ENCODE measurements around the gene VSTM2B.
"Not testable (repeated sequence)": the region's sequence is repeated elsewhere in the genome, so short reads cannot be mapped to it uniquely, and the experiment has no call there.

VSTM2B gene

DNA sequence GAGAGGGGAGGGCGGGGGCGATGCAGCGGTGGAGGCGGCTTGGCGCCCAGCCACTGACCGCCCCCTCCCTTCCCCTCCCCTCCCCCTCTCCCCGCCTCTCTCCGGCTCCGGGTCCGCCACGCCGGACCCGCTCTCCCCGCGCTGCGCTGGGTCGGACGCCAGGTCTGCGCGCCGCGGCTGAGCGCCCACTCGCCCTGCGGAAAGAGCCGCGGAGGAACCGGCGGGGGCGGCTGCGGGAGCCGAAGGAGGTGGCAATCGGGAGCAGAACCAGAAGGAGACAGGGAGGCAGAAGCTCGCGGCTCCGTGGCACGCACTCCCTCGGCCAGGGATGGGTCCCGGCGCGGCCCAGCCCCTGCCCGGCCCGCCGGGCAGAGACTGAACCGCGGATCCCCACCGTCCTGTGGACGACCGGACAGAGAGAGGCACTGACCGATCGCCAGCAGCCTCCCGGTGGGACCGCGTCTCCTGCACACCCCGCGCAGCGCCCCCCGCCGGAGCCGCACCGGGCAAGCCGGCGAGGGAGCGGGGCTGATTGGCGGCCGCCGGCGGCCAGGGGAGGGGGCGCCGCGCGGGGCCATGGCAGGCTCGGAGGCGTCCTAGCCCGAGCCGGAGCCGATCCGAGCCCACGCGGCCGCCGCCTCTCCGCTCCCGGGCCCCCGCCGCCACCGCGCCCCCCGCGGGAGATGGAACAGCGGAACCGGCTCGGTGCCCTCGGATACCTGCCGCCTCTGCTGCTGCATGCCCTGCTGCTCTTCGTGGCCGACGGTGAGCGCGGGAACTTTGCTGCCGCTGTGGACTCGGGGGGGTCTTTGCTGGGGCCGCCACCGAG lies at the start of gene VSTM2B:
Gene VSTM2B, plus strand, starts transcription at position 94 of the 829 bp plus-strand sequence. Its CDS starts 590 bp downstream, at position 684.
- no peak for DNase-seq

GRCh38 chr19:29476528-29476927 lies 49.3 kb upstream of the VSTM2B start:
- DNase-seq, result no peak

GRCh38 chr19:29477831-29478577 lies 47.8 kb upstream of the VSTM2B start:
- no peak for DNase-seq

- no peak for DNase-seq
These were observed 46.9 kb upstream of the VSTM2B start for GRCh38 chr19:29478578-29479565.

- no peak for DNase-seq
These were observed 45.9 kb upstream of the VSTM2B start for GRCh38 chr19:29479941-29480340.

DNA sequence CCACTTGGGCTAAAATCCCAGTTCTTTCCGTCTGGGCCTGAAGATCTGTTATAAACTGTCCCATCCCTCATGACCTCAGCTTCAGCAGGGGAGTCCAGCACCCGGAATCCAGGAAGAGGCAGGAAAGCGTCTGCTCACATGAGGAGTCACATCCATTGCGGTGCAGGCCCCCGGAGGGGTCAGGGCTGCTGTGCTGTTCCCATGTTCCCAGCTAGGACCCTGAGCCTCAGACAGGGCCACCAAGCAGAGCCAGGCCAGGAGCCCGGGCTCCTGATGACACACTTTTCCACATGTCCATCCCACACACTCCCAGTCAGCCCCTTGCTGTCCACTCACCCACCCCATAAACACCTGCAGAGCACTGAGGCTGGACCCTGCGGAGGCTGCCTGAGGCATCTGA lies 45.3 kb upstream of the VSTM2B start:
- no peak for DNase-seq

GRCh38 chr19:29482855-29483640 lies 42.7 kb upstream of the VSTM2B start:
- no peak for DNase-seq

GRCh38 chr19:29483641-29483920 lies 42.2 kb upstream of the VSTM2B start:
- DNase-seq, result no peak

GRCh38 chr19:29483944-29484581 lies 41.7 kb upstream of the VSTM2B start:
- no peak for DNase-seq

- DNase-seq, result no peak
These were observed 40.9 kb upstream of the VSTM2B start for GRCh38 chr19:29484876-29485275.

DNA sequence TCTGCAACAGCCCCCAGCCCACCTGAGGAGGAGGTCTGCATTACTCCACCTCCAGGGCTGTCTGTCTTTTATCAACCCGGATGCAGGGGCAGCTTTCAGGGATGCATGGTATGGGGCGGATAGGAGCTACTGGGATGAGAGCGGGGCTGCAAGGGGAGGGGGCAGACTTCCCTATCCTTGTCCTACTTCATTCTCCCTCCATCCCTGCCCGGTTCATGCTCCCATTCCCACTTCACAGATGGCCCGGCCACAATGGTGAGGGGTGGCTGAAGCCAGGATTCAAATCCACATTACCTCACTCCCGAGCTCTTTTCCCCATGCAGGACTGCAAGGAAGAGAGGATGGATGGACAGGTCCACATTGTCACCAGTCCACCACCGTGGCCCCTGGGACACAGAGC lies 40.5 kb upstream of the VSTM2B start:
- DNase-seq, result no peak

- not testable (repeated sequence) for DNase-seq
These were observed 38.8 kb upstream of the VSTM2B start for GRCh38 chr19:29486961-29487360.

DNA sequence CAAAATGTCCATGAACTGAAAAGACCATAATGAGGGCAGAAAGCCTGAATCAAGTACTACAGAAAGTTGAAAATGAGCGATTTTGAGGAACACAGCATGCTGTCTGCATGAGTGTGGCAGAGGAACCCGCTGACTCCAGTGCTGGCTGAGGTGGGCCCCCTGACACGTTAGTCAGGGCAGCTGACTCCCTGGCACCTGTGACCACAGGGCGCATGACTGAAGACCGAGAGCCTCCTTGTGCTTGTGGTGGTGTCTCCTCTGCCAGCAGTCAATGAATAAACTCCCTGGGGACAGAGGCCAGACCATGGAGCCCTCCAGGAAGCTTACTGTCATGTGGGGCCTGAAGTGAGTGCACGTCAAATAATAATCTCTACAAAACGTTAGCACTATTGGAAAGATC lies 38.4 kb upstream of the VSTM2B start:
- no peak for DNase-seq

DNA sequence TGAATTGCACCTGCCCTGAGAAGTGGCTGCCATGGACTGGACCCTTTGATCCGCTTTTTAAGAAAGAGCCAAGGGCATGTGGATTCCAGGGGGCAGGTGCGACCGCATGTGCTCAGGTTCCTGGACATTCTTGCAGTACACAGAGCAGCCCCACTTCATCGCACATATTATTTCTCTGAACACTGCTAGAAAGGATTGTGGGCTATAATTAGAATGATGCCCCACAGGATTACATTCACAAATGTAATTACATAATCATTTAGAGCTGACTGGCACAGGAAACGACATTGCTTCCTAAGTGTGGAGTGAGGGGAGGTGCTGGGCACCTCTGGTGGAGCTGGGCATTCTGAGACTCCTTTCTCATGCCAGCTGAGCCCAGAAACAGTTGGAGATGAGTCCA lies 37.5 kb upstream of the VSTM2B start:
- no peak for DNase-seq

- DNase-seq, result no peak
These were observed 36.4 kb upstream of the VSTM2B start for GRCh38 chr19:29489172-29489951.

DNA sequence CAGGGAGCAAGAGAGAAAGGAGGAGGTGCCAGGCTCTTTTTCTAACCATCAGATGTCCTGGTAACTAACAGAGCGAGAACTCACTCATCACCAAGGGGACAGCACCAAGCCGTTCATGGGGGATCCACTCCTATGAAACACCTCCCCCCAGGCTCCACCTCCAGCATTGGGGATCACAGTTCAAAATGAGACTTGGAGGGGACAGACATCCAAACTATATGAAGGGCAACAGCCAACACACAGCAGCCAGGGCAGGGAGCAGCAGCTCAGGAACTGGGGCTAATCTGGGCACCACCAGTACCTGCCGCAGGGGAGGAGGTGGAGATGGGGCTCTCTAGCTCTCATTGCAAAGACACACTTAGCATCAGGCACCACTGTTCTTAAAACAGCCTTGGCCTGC lies 34.3 kb upstream of the VSTM2B start:
- DNase-seq, result no peak

- no peak for DNase-seq
These were observed 33.7 kb upstream of the VSTM2B start for GRCh38 chr19:29491995-29492577.

DNA sequence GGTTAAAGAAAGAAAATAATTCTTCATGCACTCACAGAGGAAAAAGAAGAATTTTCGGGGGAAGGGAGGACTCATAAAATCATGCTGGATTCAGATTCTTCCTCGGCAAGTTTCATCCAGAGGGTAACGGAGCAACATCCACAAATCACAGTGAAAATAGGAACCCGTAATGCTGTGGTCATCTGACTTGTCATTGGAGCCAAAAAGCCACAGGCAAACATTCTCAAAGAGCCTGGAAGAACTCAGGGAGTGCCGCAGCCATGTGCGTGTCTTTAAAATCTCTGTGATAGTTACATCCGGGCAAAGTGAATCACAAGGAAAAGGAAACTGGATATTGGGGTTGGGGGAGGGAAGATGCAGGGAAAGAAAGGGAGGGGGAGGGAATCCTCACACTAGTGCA lies 33.0 kb upstream of the VSTM2B start:
- no peak for DNase-seq

DNA sequence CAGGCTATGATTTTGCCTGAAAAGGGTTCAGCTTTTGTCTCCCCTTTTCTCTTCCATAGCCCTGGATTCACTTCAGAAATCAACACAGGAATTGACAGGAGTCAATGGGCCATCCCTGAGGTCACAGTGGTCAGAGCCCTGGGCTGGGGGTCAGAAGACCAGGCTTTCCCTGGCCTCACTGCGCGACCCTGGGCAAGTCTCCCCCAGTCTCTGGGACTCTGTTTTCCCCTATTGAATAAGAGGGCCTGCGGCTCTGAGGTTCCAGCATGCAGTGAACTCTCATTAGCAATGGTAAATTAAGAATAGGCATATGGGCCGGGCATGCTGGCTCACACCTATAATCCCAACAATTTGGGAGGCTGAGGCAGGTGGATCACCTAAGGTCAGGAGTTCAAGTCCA lies 30.7 kb upstream of the VSTM2B start:
- no peak for DNase-seq

GRCh38 chr19:29495901-29496441 lies 29.8 kb upstream of the VSTM2B start:
- DNase-seq, result no peak

Measured in right forelimb (tissue), 1 donor.